KOPT-K1 (cell line): Measurements from ENCODE around the gene WNT5B.

ENCODE experiments used
- H3K27ac ChIP-seq: fragments of 200-600 bp; sonication (generic); 2 replicates; pipeline ENCODE4 v1.5.1; 2016; ENCODE audit warnings: antibody characterized with exemption, mild to moderate bottlenecking, low read depth, low read length; ENCODE audit not compliant: poor library complexity, severe bottlenecking
- H3K36me3 ChIP-seq: fragments of 200-600 bp; sonication (generic); 2 replicates; pipeline ENCODE4 v1.5.1; 2017; ENCODE audit warnings: antibody characterized with exemption, mild to moderate bottlenecking, low read length, moderate library complexity; ENCODE audit not compliant: insufficient read depth
- H3K9me3 ChIP-seq: fragments of 200-600 bp; sonication (generic); 2 replicates; pipeline ENCODE4 v1.5.1; 2017; ENCODE audit warnings: antibody characterized with exemption, low read length, mild to moderate bottlenecking; ENCODE audit not compliant: insufficient read depth, poor library complexity, severe bottlenecking

The WNT5B gene

GRCh38 chr12:1633459-1633858, 4.4 kb downstream of the WNT5B start:
- no peak overlapping the region for H3K27ac ChIP-seq
- no peaks in the 10 kb centered on the region for H3K9me3 ChIP-seq
- no peaks in the 10 kb centered on the region for H3K36me3 ChIP-seq

GRCh38 chr12:1634149-1634548, 5.1 kb downstream of the WNT5B start:
- H3K27ac ChIP-seq = no peak overlapping the region
- no peaks in the 10 kb centered on the region for H3K9me3 ChIP-seq
- no peaks in the 10 kb centered on the region for H3K36me3 ChIP-seq

DNA sequence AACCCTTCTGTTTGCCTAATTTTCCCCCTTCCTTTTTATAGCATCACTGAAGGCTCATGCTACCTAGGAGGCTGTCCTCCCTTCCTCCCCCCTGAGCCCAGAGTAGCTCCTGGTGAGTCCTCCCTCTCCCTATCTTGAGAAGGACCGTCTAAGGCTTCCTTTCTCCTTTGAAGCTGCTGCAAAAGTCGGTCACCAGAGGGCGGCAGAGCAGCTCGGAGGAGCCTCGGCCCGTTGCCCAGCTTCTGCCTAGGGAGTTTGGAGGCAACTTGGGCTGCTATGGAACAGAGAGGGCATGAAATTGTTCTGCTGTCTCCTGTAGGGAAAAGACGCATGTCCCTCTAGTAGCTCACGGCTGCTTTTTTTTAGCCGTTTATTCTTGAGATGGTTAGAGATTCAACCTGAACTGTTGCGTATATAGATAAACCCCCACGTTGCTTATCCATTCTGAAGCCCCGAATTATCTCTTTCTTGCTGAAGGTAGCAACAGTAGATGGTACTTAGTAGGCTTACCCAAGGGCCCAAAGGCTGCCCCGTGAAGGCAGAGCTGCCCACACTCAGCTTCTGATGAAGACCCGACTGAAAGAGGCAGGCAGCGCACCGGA, 5.7 kb downstream of the WNT5B start:
- Histone ChIP-seq H3K36me3 (no peaks in the 10 kb centered on the region), H3K27ac (no peak overlapping the region), H3K9me3 (no peaks in the 10 kb centered on the region)

DNA sequence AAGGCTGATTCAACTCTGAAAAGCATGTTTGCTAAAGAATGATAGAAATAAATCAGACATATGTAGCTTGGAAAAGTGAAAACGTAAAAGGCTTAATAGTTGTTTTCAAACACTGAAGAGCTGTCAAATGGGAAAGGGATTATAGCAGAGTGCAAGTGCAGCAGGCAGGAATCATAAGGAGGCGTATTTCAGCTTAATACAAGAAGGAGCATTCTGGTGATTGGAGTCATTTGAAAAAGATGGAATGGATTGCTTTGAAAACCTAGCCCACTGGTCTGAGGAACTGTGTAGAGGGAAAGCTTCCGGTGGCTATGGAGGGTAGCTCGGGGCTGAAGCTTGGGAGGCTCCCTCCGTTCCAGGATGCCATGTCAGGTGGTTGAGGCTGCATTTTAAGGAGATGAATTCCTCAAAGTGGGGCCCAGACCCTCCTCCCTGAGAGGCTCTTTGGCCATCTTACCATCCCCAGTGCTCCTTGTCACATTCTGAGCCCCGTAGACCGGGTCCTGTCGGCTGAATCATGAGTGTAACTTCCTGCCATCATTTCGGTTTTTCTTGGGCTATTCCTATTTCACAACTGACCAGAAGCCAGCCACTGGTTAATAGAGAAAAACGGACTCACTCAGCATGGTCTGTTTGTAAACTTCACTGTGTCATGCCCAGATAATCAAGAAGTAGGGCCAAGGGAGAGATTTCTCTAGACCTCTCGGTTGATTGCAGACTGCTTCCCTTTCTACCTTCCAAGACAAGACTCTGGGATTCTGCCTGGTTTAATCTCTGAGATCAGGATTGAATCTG, 6.5 kb downstream of the WNT5B start:
- Histone ChIP-seq H3K9me3 (no peaks in the 10 kb centered on the region), H3K27ac (no peak overlapping the region), H3K36me3 (no peaks in the 10 kb centered on the region)

GRCh38 chr12:1638203-1638602, 9.2 kb downstream of the WNT5B start:
- H3K27ac ChIP-seq = no peak overlapping the region
- H3K36me3 ChIP-seq = no peaks in the 10 kb centered on the region
- H3K9me3 ChIP-seq = no peaks in the 10 kb centered on the region

GRCh38 chr12:1639538-1639937, 10.5 kb downstream of the WNT5B start:
- Histone ChIP-seq H3K9me3 (no peaks in the 10 kb centered on the region), H3K27ac (no peak overlapping the region), H3K36me3 (no peaks in the 10 kb centered on the region)

- no peaks in the 10 kb centered on the region for H3K9me3 ChIP-seq
- H3K27ac ChIP-seq = no peak overlapping the region
- H3K36me3 ChIP-seq = no peaks in the 10 kb centered on the region
Observed at GRCh38 chr12:1640328-1641234, 11.6 kb downstream of the WNT5B start.

- Histone ChIP-seq H3K9me3 (no peaks in the 10 kb centered on the region), H3K27ac (no peak overlapping the region), H3K36me3 (no peaks in the 10 kb centered on the region)
Observed at GRCh38 chr12:1642513-1642912, 13.5 kb downstream of the WNT5B start.

DNA sequence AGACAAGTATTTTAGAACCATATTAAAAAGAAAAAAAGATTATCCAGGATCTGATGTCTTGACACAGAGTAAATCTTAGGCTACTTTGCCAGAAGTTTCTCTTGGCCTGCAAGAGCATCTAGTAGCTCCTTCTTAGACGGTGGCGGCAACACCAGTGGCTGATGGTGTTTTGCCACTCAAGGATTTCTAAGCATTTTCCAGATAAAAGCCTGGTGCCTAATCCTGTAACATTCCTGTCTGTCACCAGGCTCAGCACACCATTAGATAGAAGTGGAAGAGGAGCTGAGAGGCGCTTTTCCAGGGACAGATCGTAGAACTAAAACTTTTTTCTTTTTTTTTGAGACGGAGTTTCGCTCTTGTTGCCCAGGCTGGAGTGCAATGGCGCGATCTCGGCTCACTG, 14.0 kb downstream of the WNT5B start:
- H3K27ac ChIP-seq = no peak overlapping the region
- H3K9me3 ChIP-seq = no peaks in the 10 kb centered on the region
- no peaks in the 10 kb centered on the region for H3K36me3 ChIP-seq

- H3K9me3 ChIP-seq = no peaks in the 10 kb centered on the region
- H3K36me3 ChIP-seq = no peaks in the 10 kb centered on the region
- no peak overlapping the region for H3K27ac ChIP-seq
Observed at GRCh38 chr12:1643905-1644533, 15.0 kb downstream of the WNT5B start.

- no peaks in the 10 kb centered on the region for H3K36me3 ChIP-seq
Observed at GRCh38 chr12:1644534-1645438, 15.8 kb downstream of the WNT5B start.

DNA sequence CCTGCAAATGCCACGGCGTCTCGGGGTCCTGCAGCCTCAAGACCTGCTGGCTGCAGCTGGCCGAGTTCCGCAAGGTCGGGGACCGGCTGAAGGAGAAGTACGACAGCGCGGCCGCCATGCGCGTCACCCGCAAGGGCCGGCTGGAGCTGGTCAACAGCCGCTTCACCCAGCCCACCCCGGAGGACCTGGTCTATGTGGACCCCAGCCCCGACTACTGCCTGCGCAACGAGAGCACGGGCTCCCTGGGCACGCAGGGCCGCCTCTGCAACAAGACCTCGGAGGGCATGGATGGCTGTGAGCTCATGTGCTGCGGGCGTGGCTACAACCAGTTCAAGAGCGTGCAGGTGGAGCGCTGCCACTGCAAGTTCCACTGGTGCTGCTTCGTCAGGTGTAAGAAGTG, 16.8 kb downstream of the WNT5B start:
- H3K27ac ChIP-seq = peak overlapping the region; percentile 37
- H3K36me3 ChIP-seq = no peaks in the 10 kb centered on the region
- H3K9me3 ChIP-seq = no peaks in the 10 kb centered on the region

More at GRCh38 chr12:1644534-1645438, 15.8 kb downstream of the WNT5B start:
- Histone ChIP-seq H3K9me3 (no peaks in the 10 kb centered on the region), H3K27ac (peak overlapping the region; percentile 37)

DNA sequence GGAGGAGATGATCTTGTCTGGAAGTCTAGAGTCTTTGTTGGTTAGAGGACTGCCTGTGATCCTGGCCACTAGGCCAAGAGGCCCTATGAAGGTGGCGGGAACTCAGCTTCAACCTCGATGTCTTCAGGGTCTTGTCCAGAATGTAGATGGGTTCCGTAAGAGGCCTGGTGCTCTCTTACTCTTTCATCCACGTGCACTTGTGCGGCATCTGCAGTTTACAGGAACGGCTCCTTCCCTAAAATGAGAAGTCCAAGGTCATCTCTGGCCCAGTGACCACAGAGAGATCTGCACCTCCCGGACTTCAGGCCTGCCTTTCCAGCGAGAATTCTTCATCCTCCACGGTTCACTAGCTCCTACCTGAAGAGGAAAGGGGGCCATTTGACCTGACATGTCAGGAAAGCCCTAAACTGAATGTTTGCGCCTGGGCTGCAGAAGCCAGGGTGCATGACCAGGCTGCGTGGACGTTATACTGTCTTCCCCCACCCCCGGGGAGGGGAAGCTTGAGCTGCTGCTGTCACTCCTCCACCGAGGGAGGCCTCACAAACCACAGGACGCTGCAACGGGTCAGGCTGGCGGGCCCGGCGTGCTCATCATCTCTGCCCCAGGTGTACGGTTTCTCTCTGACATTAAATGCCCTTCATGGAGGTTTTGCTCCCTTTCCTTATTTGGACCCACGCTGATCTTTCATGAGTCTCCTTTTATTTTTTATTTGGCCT, 17.7 kb downstream of the WNT5B start:
- Histone ChIP-seq H3K36me3 (no peaks in the 10 kb centered on the region), H3K9me3 (no peaks in the 10 kb centered on the region), H3K27ac (peak overlapping the region; percentile 18)

DNA sequence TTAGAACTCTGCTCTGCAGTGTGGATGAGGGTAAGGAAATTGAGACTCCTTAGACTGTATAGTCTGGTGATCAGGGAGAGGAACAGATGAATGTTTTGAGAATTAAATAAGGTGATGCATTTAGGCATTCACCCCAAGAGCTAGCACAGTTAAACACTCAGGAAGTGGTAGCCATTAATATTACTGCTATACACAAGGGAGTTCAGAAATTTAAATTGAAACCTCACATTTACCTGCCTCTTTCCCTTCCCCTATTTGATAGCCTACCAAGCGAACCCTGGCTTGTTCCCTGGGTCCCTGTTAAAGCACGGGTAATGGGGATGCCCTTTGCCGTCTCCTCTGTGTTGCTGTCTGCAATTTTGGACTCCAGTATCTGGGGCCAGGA, 18.2 kb downstream of the WNT5B start:
- Histone ChIP-seq H3K27ac (no peak overlapping the region), H3K9me3 (no peaks in the 10 kb centered on the region), H3K36me3 (no peaks in the 10 kb centered on the region)
